GM21786 (cell line): ENCODE data around the gene TMEM120B.
"Not testable (repeated sequence)": the region's sequence is repeated elsewhere in the genome, so short reads cannot be mapped to it uniquely, and the experiment has no call there.

Experiments used
- ATAC-seq: cut with Tn5 transposase; IDR thresholded peaks from one replicate; pipeline ENCODE4 v1.9.1; 2021; ENCODE audit not compliant: unreplicated experiment

The TMEM120B gene

DNA sequence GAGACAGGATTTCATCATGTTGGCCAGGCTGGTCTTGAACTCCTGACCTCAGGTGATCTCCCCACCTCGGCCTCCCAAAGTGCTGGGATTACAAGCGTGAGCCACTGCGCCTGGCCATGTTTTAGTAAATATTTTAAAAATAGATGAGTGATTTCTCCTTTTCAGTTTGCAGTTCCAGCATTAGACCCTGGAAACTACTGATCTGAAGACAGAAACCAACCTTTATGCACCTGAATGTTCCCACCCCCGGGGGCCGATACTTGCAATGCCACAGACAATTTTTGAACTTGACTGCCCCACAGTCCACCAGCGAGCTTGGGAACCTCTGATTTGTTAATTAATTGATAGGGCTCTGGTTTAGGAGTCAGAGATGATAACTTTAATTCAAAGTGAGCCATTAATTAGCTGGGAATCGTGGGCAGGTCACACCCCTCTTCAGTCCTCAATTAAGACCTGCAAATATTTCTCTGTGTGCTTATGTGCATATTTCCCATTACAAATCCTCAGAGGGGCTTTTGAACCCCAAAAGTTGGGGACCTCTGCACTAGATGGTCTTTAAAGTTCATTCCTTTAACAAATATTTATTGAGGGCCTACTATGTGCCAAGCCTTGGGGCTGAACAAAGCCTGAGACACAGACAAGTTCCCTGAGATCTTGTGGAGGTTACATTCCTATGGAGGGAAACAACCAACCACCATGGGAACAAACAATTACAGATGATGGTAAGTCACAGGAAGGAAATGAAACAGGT is 4.1 kb upstream of the TMEM120B start:
- no peak for ATAC-seq

- ATAC-seq = not testable (repeated sequence)
Measured at GRCh38 chr12:121709064-121709424, 3.5 kb upstream of the TMEM120B start.

DNA sequence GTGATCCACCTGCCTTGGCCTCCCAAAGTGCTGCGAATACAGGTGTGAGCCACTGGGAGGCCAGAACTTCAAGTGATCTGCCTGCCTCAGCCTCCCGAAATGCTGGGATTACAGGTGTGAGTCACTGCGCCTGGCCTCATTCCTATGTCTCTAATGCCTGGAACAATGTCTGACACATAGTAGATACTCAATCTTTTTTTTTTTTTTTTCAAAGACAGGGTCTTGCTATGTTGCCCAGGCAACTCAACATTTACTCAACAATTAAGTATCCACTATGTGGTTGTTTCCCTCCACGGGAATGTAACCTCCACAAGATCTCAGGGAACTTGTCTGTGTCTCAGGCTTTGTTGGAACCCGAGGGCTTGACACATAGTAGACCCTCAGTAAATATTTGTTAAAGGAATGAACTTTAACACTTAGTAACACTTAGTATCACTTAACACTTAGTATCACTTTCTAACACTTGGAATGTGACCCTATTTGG is 3.0 kb upstream of the TMEM120B start:
- ATAC-seq = no peak

DNA sequence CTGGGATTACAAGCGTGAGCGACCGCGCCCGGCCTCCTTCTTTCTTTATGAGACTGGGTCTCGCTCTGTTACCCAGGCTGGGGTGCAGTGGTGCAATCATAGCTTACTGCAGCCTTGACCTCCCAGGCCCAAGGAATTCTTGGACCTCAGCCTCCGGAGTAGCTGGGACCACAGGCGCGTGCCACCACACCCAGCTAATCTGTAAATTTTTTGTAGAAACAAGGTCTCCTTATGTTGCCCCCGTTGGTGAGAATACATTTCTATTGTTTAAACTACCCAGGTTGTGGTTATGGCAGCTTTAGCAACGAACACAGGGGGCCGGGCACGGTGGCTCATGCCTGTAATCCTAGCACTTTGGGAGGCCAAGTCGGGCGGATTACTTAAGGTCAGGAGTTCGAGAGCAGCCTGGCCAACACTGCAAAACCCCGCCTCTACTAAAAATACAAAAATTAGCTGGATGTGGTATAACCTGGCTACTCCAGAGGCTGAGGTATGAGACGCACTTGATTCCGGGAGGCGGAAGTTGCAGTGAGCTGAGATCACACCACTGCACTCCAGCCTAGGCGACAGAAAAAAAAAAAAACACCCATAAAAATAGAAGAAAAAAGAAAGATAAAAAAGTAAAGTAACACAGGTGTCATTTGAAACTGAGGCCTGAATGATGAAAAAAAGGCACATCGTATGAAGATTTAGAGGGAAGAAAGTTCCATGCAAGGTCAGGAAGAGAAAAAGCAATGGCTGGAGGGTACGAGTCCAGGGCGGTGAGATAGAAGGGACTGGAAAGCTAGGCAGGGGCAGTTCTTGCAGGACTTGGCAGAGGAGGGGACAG is 977 bp upstream of the TMEM120B start:
- no peak for ATAC-seq

DNA sequence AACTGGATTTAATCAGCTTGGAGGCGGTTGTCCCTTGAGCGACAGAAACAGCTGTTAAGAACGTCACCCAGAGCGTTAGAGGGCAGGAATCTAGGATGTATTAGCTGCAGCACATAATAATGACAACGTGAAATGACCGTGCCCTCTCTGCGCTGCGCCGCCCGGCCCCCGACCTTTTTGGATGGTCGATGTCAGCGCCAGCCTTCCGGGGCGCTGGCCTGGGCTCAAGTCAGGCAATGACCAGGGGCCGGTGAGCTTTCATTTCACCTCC is 427 bp upstream of the TMEM120B start:
- peak; percentile 29 for ATAC-seq

GRCh38 chr12:121713257-121713777 is 765 bp downstream of the TMEM120B start:
- ATAC-seq = no peak

GRCh38 chr12:121713793-121714192 is 1.2 kb downstream of the TMEM120B start:
- ATAC-seq = no peak

DNA sequence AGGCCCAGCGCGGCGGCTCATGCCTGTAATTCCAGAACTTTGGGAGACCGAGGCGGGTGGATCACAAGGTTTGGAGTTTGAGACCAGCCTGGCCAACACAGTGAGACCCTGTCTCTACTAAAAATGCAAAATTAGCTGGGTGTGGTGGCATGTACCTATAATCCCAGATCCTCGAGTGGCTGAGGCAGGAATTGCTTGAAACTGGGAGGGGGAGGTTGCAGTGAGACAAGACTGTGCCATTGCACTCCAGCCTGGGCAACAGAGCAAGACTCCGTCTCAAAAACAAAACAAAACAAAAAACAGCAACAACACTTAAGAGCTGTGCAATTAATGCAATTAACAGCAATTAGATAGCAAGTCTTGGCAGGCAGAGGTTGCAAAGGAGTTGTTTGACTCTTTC is 2.5 kb downstream of the TMEM120B start:
- ATAC-seq = not testable (repeated sequence)

GRCh38 chr12:121715862-121716435 is 3.4 kb downstream of the TMEM120B start:
- ATAC-seq = no peak

- ATAC-seq = no peak
Measured at GRCh38 chr12:121717041-121717699, 4.6 kb downstream of the TMEM120B start.

GRCh38 chr12:121718653-121719239 is 6.2 kb downstream of the TMEM120B start:
- no peak for ATAC-seq

GRCh38 chr12:121719926-121720414 is 7.4 kb downstream of the TMEM120B start:
- ATAC-seq = no peak

DNA sequence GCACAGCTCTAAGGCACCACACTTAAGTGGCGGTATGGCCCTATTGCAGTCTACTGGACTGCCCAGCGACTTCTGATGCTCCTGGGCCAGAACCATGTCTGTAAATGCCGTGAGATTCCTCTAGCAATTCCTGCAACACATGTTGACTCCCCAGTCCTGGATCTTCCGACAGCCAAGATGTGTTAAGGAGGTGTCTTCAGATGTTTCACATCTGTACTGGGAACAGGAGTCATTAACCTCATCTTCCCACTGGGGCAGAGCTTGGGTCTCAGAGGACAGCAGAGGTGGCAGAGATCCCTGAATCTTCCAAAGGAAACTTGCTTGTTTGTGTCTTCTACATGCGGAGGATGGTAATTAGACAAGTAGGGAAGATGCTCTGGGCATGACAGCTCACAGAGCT is 8.2 kb downstream of the TMEM120B start:
- no peak for ATAC-seq

- ATAC-seq = no peak
Measured at GRCh38 chr12:121722511-121722910, 10.0 kb downstream of the TMEM120B start.

GRCh38 chr12:121723200-121723599 is 10.6 kb downstream of the TMEM120B start:
- no peak for ATAC-seq

DNA sequence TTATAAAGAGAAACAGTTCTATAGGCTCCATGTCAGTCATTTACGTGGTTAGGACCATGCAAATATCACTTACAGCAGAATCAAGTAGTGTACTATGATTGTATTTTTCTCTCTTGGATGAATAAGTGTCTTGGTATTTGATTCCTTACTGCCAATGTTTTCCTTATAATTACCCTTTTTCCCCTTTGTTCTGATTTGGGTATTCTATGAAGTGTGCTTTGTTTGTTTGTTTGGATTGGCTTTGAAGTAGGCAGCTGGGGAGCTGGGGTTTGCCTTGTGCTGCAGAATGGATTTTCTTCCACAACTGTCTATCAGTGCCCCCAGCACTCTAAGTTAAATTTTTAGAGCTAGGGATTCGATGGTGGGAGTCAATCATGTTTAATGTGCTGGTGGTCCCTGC is 12.4 kb downstream of the TMEM120B start:
- ATAC-seq = no peak

DNA sequence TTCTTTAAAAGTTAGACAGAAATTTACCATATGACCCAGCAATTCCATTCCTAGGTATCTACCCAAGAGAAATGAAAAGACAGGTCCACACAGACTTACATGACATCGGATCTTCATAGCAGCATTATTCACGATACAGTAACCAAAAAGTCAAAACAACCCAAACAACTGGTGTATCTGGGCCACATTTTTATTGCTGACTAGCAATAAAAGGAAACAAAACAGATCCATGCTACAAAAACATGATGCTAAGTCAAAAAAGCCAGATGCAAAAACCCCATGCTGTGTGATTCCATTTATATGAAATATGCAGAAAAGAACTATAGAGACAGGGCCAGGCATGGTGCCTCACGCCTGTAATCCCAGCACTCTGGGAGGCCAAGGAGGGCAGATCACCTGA is 12.9 kb downstream of the TMEM120B start:
- ATAC-seq = no peak

DNA sequence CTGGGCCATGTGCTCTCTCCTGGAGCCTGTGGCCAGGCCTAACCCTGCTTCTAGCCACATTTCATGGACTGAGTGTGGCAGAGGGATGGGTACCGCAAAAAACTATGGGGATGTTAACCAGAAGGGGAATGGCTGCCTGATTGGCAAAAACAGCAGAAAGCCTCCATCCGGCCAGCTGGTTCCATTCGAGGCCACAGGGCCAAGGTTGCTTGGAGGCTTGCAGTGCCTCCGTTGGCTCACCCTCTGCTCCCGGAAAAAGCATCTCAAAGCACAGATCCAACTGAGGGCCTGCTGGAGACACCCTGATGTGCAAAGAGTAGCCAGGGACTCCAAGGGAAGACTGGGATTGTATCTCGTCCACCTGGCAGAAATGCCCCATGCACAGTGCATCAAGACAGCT is 16.5 kb downstream of the TMEM120B start:
- ATAC-seq = no peak

- no peak for ATAC-seq
Measured at GRCh38 chr12:121731473-121731872, 18.9 kb downstream of the TMEM120B start.

DNA sequence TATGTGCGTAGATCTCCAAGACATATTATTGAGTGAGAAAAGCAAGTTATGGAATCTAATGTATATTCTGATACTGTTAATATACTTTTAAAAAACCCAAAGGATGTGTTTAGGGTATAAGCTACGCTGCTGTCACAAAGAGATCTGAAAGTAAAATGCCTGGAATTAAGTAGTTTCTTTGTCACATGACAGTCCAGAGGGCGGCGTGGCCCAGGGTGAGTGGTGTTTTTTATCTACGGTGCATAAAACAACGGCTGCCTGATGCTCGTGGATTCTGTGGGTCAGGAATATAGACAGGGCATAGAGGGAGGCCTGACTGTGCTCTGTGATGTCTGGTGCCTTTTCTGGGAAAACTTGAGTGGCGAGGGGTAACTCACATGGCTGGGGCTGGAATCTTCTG is 21.3 kb downstream of the TMEM120B start:
- ATAC-seq = no peak

- ATAC-seq = no peak
Measured at GRCh38 chr12:121738340-121738858, 25.8 kb downstream of the TMEM120B start.
